Measurements from ENCODE around the gene CXCL17. TPM values are rescaled to one million over a fixed set of nuclear protein-coding genes. Genes with fewer than 3 reads are reported as not detected.
"Not testable (repeated sequence)": the region's sequence is repeated elsewhere in the genome, so short reads cannot be mapped to it uniquely, and the experiment has no call there.

CXCL17 gene
- total RNA-seq, 1 donor from 2014 or later, result not detected

- H3K4me3 Mint-ChIP-seq, result no peak overlapping the region
- H3K4me1 Mint-ChIP-seq, result no peaks in the 10 kb centered on the region
- DNase-seq (ENCODE audit: low read depth, low spot score), result peak; percentile 66
- H3K9me3 Mint-ChIP-seq, result no peaks in the 10 kb centered on the region
- H3K36me3 Mint-ChIP-seq (ENCODE audit: low read depth), result no peaks in the 10 kb centered on the region
- no peak overlapping the region for H3K27ac Mint-ChIP-seq (ENCODE audit: unreplicated experiment)
- peak; percentile 92 for TF ChIP-seq CTCF (conservative IDR thresholded peaks at IDR 0.05)
- H3K27me3 Mint-ChIP-seq (ENCODE audit: low read depth), result peaks cover 33% of the 10 kb centered on the region
Measured at GRCh38 chr19:42450314-42450934, 7.7 kb upstream of the CXCL17 start.

GRCh38 chr19:42448306-42448705, 5.6 kb upstream of the CXCL17 start:
- H3K9me3 Mint-ChIP-seq, H3K4me1 Mint-ChIP-seq: not testable (repeated sequence)
- peaks cover 20% of the 10 kb centered on the region for H3K27me3 Mint-ChIP-seq (ENCODE audit: low read depth)

GRCh38 chr19:42445948-42446347, 3.2 kb upstream of the CXCL17 start:
- Mint-ChIP-seq H3K27ac (ENCODE audit: unreplicated experiment) (no peak overlapping the region), H3K27me3 (ENCODE audit: low read depth) (no peaks in the 10 kb centered on the region), H3K36me3 (ENCODE audit: low read depth) (no peaks in the 10 kb centered on the region), H3K9me3 (no peaks in the 10 kb centered on the region), H3K4me3 (no peak overlapping the region), H3K4me1 (peaks cover 9% of the 10 kb centered on the region)
- TF ChIP-seq CTCF (conservative IDR thresholded peaks at IDR 0.05), result no peak
- no peak for DNase-seq (ENCODE audit: low read depth, low spot score)

More at GRCh38 chr19:42448306-42448705, 5.6 kb upstream of the CXCL17 start:
- not testable (repeated sequence) for H3K27ac Mint-ChIP-seq (ENCODE audit: unreplicated experiment); H3K4me3 Mint-ChIP-seq; H3K36me3 Mint-ChIP-seq (ENCODE audit: low read depth); DNase-seq (ENCODE audit: low read depth, low spot score)

GRCh38 chr19:42443944-42444398, 1.2 kb upstream of the CXCL17 start:
- DNase-seq (ENCODE audit: low read depth, low spot score), result no peak
- Mint-ChIP-seq H3K36me3 (ENCODE audit: low read depth) (no peaks in the 10 kb centered on the region), H3K27ac (ENCODE audit: unreplicated experiment) (no peak overlapping the region), H3K27me3 (ENCODE audit: low read depth) (peaks cover 2% of the 10 kb centered on the region), H3K4me3 (no peak overlapping the region), H3K9me3 (no peaks in the 10 kb centered on the region), H3K4me1 (peaks cover 9% of the 10 kb centered on the region)
- TF ChIP-seq CTCF (conservative IDR thresholded peaks at IDR 0.05), result no peak

- Mint-ChIP-seq H3K4me3 (no peak overlapping the region), H3K4me1 (peaks cover 12% of the 10 kb centered on the region), H3K36me3 (ENCODE audit: low read depth) (no peaks in the 10 kb centered on the region), H3K27me3 (ENCODE audit: low read depth) (peaks cover 2% of the 10 kb centered on the region), H3K27ac (ENCODE audit: unreplicated experiment) (no peak overlapping the region), H3K9me3 (no peaks in the 10 kb centered on the region)
- no peak for TF ChIP-seq CTCF (conservative IDR thresholded peaks at IDR 0.05)
- DNase-seq (ENCODE audit: low read depth, low spot score), result no peak
Measured at GRCh38 chr19:42441049-42441445, 1.7 kb downstream of the CXCL17 start.

- Mint-ChIP-seq H3K4me1 (peaks cover 12% of the 10 kb centered on the region), H3K27me3 (ENCODE audit: low read depth) (peaks cover 2% of the 10 kb centered on the region), H3K36me3 (ENCODE audit: low read depth) (no peaks in the 10 kb centered on the region), H3K27ac (ENCODE audit: unreplicated experiment) (no peak overlapping the region), H3K4me3 (no peak overlapping the region), H3K9me3 (no peaks in the 10 kb centered on the region)
- TF ChIP-seq CTCF (conservative IDR thresholded peaks at IDR 0.05), result peak; percentile 92
- DNase-seq (ENCODE audit: low read depth, low spot score), result peak; percentile 74
Measured at GRCh38 chr19:42440357-42441048, 2.2 kb downstream of the CXCL17 start.
